Liver (tissue), 9 donors: ENCODE data around the gene LILRA2. TPM values are rescaled to one million over a fixed set of nuclear protein-coding genes. Genes with fewer than 3 reads are reported as not detected.
"Not testable (repeated sequence)": the region's sequence is repeated elsewhere in the genome, so short reads cannot be mapped to it uniquely, and the experiment has no call there.

Source experiments
- DNase-seq: peaks from one replicate; pipeline ENCODE4 v3.0.0-alpha.2; 2017; ENCODE audit warnings: low spot score
- H3K27ac ChIP-seq, 2 donors: one replicate each; pipeline ENCODE4 v1.7.0; 2013; ENCODE audit warnings: inconsistent platforms in 2 of 2, low read length in 2 of 2, control low read depth in 1 of 2, low read depth in 1 of 2, mild to moderate bottlenecking in 1 of 2
- H3K27me3 ChIP-seq, 4 donors: one replicate each; pipeline versions ENCODE4 v1.6.1 to v1.7.0; 2013; ENCODE audit warnings: low read length in 3 of 4, inconsistent platforms in 1 of 4, mild to moderate bottlenecking in 1 of 4, moderate library complexity in 1 of 4; ENCODE audit not compliant: control insufficient read depth in 4 of 4, insufficient read depth in 4 of 4
- H3K36me3 ChIP-seq, 4 donors: one replicate each; pipeline versions ENCODE4 v1.6.1 to v1.7.0; 2013; ENCODE audit warnings: low read length in 3 of 4, mild to moderate bottlenecking in 3 of 4, low read depth in 1 of 4, moderate library complexity in 1 of 4; ENCODE audit not compliant: control insufficient read depth in 4 of 4, insufficient read depth in 3 of 4
- H3K4me1 ChIP-seq, 4 donors: one replicate each; pipeline versions ENCODE4 v1.6.1 to v1.7.0; 2013; ENCODE audit warnings: low read length in 3 of 4, mild to moderate bottlenecking in 3 of 4, moderate library complexity in 1 of 4; ENCODE audit not compliant: control insufficient read depth in 4 of 4, insufficient read depth in 4 of 4
- H3K4me3 ChIP-seq, 3 donors: one replicate each; pipeline versions ENCODE4 v1.6.1 to v1.7.0; 2013; ENCODE audit warnings: low read length in 3 of 3, control low read depth in 1 of 3, low read depth in 1 of 3, mild to moderate bottlenecking in 1 of 3
- H3K9ac ChIP-seq, 2 donors: one replicate each; pipeline ENCODE4 v1.7.0; 2013; ENCODE audit warnings: low read length in 2 of 2, mild to moderate bottlenecking in 2 of 2, moderate library complexity in 2 of 2, control low read depth in 1 of 2, low read depth in 1 of 2
- H3K9me3 ChIP-seq, 4 donors: one replicate each; pipeline versions ENCODE4 v1.6.1 to v1.7.0; 2013; ENCODE audit warnings: low read length in 3 of 4; ENCODE audit not compliant: control insufficient read depth in 4 of 4
- EGR1 ChIP-seq, 2 donors: IDR thresholded peaks; 2 replicates each; pipeline ENCODE4 v1.6.1; 2016 to 2018; ENCODE audit warnings: antibody characterized with exemption in 2 of 2, low read depth in 2 of 2
- FOXA1 ChIP-seq: IDR thresholded peaks from 2 replicates; pipeline ENCODE4 v1.6.1; 2016; ENCODE audit warnings: antibody characterized with exemption
- FOXA2 ChIP-seq: IDR thresholded peaks from 2 replicates; pipeline ENCODE4 v1.6.1; 2016; ENCODE audit warnings: antibody characterized with exemption
- GABPA ChIP-seq, 2 donors: IDR thresholded peaks in 1 of 2; conservative IDR thresholded peaks in 1 of 2; 2 replicates each; pipeline ENCODE4 v1.6.1; 2016; ENCODE audit warnings: antibody characterized with exemption in 2 of 2, mild to moderate bottlenecking in 1 of 2, moderate library complexity in 1 of 2
- HNF4A ChIP-seq, 2 donors: conservative IDR thresholded peaks; 2 replicates each; pipeline ENCODE4 v1.6.1; 2016; ENCODE audit warnings: antibody characterized with exemption in 2 of 2, mild to moderate bottlenecking in 2 of 2
- HNF4G ChIP-seq: IDR thresholded peaks from 2 replicates; pipeline ENCODE4 v1.6.1; 2016; ENCODE audit warnings: antibody characterized with exemption
- JUND ChIP-seq, 2 donors: IDR thresholded peaks; 2 replicates each; pipeline ENCODE4 v1.6.1; 2016; ENCODE audit warnings: antibody characterized with exemption in 2 of 2
- NR2F2 ChIP-seq: IDR thresholded peaks from 2 replicates; pipeline ENCODE4 v1.6.1; 2016; ENCODE audit warnings: antibody characterized with exemption
- RAD21 ChIP-seq, 2 donors: IDR thresholded peaks; 2 replicates each; pipeline ENCODE4 v1.6.1; 2016; ENCODE audit warnings: antibody characterized with exemption in 2 of 2, mild to moderate bottlenecking in 2 of 2
- REST ChIP-seq: IDR thresholded peaks from 2 replicates; pipeline ENCODE4 v1.6.1; 2016; ENCODE audit warnings: antibody characterized with exemption, mild to moderate bottlenecking
- RXRA ChIP-seq, 2 donors: IDR thresholded peaks; 2 replicates each; pipeline ENCODE4 v1.6.1; 2017 to 2018; ENCODE audit warnings: antibody characterized with exemption in 2 of 2, mild to moderate bottlenecking in 1 of 2
- SP1 ChIP-seq: IDR thresholded peaks from 2 replicates; pipeline ENCODE4 v1.6.1; 2018; ENCODE audit warnings: antibody characterized with exemption, mild to moderate bottlenecking
- TAF1 ChIP-seq: conservative IDR thresholded peaks from 2 replicates; pipeline ENCODE4 v1.6.1; 2016; ENCODE audit warnings: antibody characterized with exemption, mild to moderate bottlenecking
- YY1 ChIP-seq: IDR thresholded peaks from 2 replicates; pipeline ENCODE4 v1.6.1; 2016; ENCODE audit warnings: antibody characterized with exemption, mild to moderate bottlenecking
- ZBTB33 ChIP-seq: IDR thresholded peaks from 2 replicates; pipeline ENCODE4 v1.6.1; 2016; ENCODE audit warnings: antibody characterized with exemption
- WGBS: extraction: QIAGEN DNeasy Blood & Tissue Kit; methylation state at CpG from one replicate; pipeline ENCODE4 v1.1.7; 2013; 5-methylcytosine and 5-hydroxymethylcytosine counted together
- polyA plus RNA-seq, 2 donors: library from polyadenylated mRNA; stranded (reverse) in 1 of 2; unstranded in 1 of 2; fragments of 200-250 nt in 1 of 2; fragments of >200 nt in 1 of 2; fragmentation: Nextera tagmentation in 1 of 2; extraction: Ambion mirVana in 1 of 2; gene quantifications; one replicate each; pipeline versions ENCODE4 v1.2.1 to v1.2.3, GENCODE V29; 2013 to 2015
- total RNA-seq, 2 donors: library from RNA; depleted of rRNA; stranded (reverse); fragments of >200 nt; gene quantifications; one replicate each; pipeline ENCODE4 v1.2.3, GENCODE V29; 2014
- TF ChIP-seq, protein P1 (sequence below): IDR thresholded peaks from 2 replicates; pipeline ENCODE4 v1.6.1; 2016; ENCODE audit warnings: antibody characterized with exemption
- TF ChIP-seq, protein P2 (sequence below): fragments of 150-350 bp; IDR thresholded peaks from 2 replicates; pipeline ENCODE4 v1.5.1; 2017; ENCODE audit warnings: improper control_type of control experiment, low read depth, low read length; ENCODE audit not compliant: missing input control
- donor health status: healthy.
- donor health status: healthy.
- donor health status: healthy.
- donor health status: healthy.
- donor health status: healthy.

Gene LILRA2
- total and polyA plus RNA-seq, 4 donors, result 1.3 to 8.2 (median 4.1) TPM

- DNase-seq, result no peak
- H3K4me1 ChIP-seq, result no peaks in the 10 kb centered on the region
- no peak for TF ChIP-seq RAD21 (IDR thresholded peaks at IDR 0.05)
- TF ChIP-seq YY1, result no peak
- TF ChIP-seq, protein P1, sequence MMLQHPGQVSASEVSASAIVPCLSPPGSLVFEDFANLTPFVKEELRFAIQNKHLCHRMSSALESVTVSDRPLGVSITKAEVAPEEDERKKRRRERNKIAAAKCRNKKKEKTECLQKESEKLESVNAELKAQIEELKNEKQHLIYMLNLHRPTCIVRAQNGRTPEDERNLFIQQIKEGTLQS, result no peak
- TF ChIP-seq TAF1, result no peak
- no peak for TF ChIP-seq JUND (IDR thresholded peaks at IDR 0.05)
- TF ChIP-seq FOXA1, result no peak
- TF ChIP-seq GABPA (IDR thresholded peaks at IDR 0.05 in 1 of 2, conservative IDR thresholded peaks at IDR 0.05 in 1 of 2), result no peak
- TF ChIP-seq NR2F2, result no peak
- no peak for TF ChIP-seq FOXA2
- TF ChIP-seq HNF4G, result no peak
- TF ChIP-seq RXRA (IDR thresholded peaks at IDR 0.05), result no peak
- TF ChIP-seq SP1, result no peak
- TF ChIP-seq EGR1 (IDR thresholded peaks at IDR 0.05; ENCODE audit: low read depth in 2 of 2), result no peak
- TF ChIP-seq ZBTB33, result no peak
- TF ChIP-seq HNF4A (conservative IDR thresholded peaks at IDR 0.05), result no peak
- WGBS, result 64% methylated on average over 12 of the region's 12 CpGs
- H3K9ac ChIP-seq, result no peak overlapping the region
- H3K36me3 ChIP-seq, result no peaks in the 10 kb centered on the region
- no peak overlapping the region for H3K27ac ChIP-seq
- H3K4me3 ChIP-seq, result no peak overlapping the region
- H3K9me3 ChIP-seq, result peaks cover 0 to 2% (median 0%) of the 10 kb centered on the region in 4 donors
- no peaks in the 10 kb centered on the region for H3K27me3 ChIP-seq
Measured at GRCh38 chr19:54574527-54575056, 1.0 kb downstream of the LILRA2 start.

GRCh38 chr19:54575205-54575604 lies 1.6 kb downstream of the LILRA2 start:
- H3K27ac ChIP-seq, H3K9ac ChIP-seq, H3K4me3 ChIP-seq, DNase-seq, H3K27me3 ChIP-seq, H3K36me3 ChIP-seq, H3K4me1 ChIP-seq, H3K9me3 ChIP-seq: not testable (repeated sequence)
- WGBS, result 75% methylated on average over 9 of the region's 9 CpGs

GRCh38 chr19:54576411-54576976 lies 2.9 kb downstream of the LILRA2 start:
- no peaks in the 10 kb centered on the region for H3K4me1 ChIP-seq
- H3K27me3 ChIP-seq, result no peaks in the 10 kb centered on the region
- H3K9ac ChIP-seq, result no peak overlapping the region
- WGBS, result 63% methylated on average over 6 of the region's 6 CpGs
- peaks cover 0 to 2% (median 0%) of the 10 kb centered on the region in 4 donors for H3K9me3 ChIP-seq
- H3K36me3 ChIP-seq, result no peaks in the 10 kb centered on the region
- DNase-seq, result no peak
- H3K27ac ChIP-seq, result no peak overlapping the region
- H3K4me3 ChIP-seq, result no peak overlapping the region
- no peak for TF ChIP-seq NR2F2
- TF ChIP-seq, protein P2, sequence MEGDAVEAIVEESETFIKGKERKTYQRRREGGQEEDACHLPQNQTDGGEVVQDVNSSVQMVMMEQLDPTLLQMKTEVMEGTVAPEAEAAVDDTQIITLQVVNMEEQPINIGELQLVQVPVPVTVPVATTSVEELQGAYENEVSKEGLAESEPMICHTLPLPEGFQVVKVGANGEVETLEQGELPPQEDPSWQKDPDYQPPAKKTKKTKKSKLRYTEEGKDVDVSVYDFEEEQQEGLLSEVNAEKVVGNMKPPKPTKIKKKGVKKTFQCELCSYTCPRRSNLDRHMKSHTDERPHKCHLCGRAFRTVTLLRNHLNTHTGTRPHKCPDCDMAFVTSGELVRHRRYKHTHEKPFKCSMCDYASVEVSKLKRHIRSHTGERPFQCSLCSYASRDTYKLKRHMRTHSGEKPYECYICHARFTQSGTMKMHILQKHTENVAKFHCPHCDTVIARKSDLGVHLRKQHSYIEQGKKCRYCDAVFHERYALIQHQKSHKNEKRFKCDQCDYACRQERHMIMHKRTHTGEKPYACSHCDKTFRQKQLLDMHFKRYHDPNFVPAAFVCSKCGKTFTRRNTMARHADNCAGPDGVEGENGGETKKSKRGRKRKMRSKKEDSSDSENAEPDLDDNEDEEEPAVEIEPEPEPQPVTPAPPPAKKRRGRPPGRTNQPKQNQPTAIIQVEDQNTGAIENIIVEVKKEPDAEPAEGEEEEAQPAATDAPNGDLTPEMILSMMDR, result no peak
- no peak for TF ChIP-seq TAF1
- TF ChIP-seq ZBTB33, result no peak
- TF ChIP-seq FOXA1, result no peak
- no peak for TF ChIP-seq SP1
- TF ChIP-seq JUND (IDR thresholded peaks at IDR 0.05), result no peak
- TF ChIP-seq RAD21 (IDR thresholded peaks at IDR 0.05), result no peak
- TF ChIP-seq FOXA2, result no peak
- TF ChIP-seq YY1, result no peak
- TF ChIP-seq REST, result no peak
- TF ChIP-seq GABPA (IDR thresholded peaks at IDR 0.05 in 1 of 2, conservative IDR thresholded peaks at IDR 0.05 in 1 of 2), result no peak
- no peak for TF ChIP-seq RXRA (IDR thresholded peaks at IDR 0.05)
